Ovary (tissue), 3 donors: ENCODE measurements around the gene TTC23.

Source experiments
- CTCF ChIP-seq, 3 donors: fragments of 450-650 bp in 2 of 3; fragments of 200-600 bp in 1 of 3; IDR thresholded peaks; one replicate each; pipeline versions ENCODE4 v1.5.1 to v1.8.0; 2016 to 2022; ENCODE audit warnings: antibody characterized with exemption in 3 of 3, mild to moderate bottlenecking in 1 of 3
- EP300 ChIP-seq: sonication (generic); formaldehyde crosslinking; IDR thresholded peaks from one replicate; pipeline ENCODE4 v1.6.1; 2017; ENCODE audit warnings: antibody characterized with exemption
- POLR2A ChIP-seq: fragments of 450-650 bp; IDR thresholded peaks from one replicate; pipeline ENCODE4 v1.6.1; 2017; ENCODE audit warnings: antibody characterized with exemption, mild to moderate bottlenecking, moderate library complexity
- donor health status: DM: no; HTN: no; CAD: no.

- TF ChIP-seq CTCF (IDR thresholded peaks at IDR 0.05) (no peak), EP300 (no peak), POLR2A (no peak)
Measured at GRCh38 chr15:99165020-99165790, 84.2 kb downstream of the TTC23 start.
